Stimulated activated CD4-positive, alpha-beta T cell treated with anti-CD3 and anti-CD28 coated beads, Interleukin-4, amount 100 ng/mL, for 24 hours (primary cell): Measurements from ENCODE around the gene TNXB.
"Not testable (repeated sequence)": the region's sequence is repeated elsewhere in the genome, so short reads cannot be mapped to it uniquely, and the experiment has no call there.

Experiments
- DNase-seq: peaks from one replicate; pipeline ENCODE4 v3.0.0-alpha.2; 2020

The TNXB gene

DNA sequence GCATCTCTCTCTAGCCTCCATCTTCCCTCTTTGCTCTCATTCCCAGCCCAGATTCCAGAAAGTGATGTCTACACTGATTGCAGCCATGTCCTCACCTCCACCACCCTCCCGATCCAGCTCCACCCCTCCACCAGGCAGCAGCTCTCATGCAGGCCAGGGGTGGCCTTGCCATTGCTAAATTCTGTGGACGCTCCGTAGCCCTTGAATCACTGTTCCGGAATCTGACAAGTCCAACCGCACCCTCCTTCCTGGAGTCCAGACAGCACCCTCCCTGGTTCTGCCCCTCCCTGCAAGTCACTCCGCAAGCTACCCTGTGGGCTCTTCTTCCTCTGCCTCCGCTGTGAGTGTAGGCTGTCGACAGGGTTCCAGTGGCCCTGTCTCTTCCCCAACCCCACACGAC, 26.2 kb downstream of the TNXB start:
- no peak for DNase-seq

DNA sequence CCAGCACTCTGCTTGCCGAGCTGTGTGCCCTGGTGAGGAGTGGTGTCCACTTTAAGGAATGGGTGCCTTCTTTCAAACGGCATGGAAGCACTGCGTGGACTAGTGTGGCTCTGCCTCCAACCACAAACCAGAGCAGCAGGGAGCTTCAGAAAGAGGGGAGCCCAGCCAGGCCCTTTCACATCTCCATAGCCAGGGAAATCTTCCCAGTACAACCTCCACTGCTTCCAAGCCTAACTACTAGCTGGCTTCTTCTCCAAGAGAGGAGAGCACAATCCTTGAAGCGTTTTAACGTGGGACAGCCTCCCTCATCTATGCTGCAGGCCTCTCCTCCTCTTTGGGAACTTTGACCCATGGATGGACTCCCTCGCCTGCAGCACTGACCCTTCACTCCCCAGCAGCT, 26.7 kb downstream of the TNXB start:
- DNase-seq = no peak

GRCh38 chr6:32081168-32081990, 27.8 kb downstream of the TNXB start:
- DNase-seq = no peak

GRCh38 chr6:32079566-32080290, 29.4 kb downstream of the TNXB start:
- no peak for DNase-seq

DNA sequence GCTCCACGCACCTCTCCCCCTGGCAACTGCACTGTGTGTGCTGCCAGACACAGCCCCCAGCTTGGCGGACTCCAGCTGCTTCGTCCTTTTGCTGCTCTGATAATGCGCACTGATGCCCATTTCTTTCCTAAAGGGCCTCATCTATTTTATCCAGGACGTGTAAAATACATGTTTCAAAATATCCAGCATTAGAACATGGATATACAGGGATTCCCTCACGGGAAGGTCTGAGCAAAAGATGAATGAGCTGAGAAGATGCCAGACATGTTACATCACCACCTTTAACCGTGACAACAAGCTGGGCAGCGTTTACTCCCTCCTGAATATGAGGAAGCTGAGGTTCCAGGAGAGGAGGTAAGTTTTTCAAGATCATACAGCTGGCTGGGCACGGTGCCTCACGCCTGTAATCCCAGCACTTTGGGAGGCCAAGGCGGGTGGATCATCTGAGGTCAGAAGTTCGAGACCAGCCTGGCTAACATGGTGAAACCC, 32.8 kb downstream of the TNXB start:
- no peak for DNase-seq

- no peak for DNase-seq
Observed at GRCh38 chr6:32075781-32076180, 33.4 kb downstream of the TNXB start.

DNA sequence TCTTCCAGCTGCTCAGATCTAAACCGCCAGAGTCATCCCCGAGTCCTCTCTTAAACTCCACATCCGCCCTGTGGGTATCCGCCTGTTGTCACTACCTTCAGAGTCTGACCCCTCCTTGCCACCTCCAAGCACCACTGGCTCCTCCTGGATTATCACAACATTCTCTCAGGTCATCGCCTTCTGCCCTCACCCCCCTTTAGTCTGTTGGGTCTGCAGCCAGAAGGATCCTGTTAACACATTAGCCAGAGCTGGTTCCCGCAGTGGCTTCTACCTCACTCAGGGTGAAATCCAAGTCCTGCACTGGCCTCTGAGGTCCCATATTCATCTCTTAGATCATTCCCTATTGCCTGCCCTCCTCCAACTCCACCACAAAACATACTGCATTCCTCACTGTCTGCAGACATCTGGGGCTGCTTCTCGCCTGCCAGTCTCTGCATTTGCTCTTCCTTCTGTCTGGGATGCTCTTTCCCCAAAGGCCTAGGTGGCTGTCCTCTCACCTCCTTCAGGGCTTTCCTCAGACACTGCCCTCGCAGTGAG, 34.1 kb downstream of the TNXB start:
- DNase-seq = no peak

DNA sequence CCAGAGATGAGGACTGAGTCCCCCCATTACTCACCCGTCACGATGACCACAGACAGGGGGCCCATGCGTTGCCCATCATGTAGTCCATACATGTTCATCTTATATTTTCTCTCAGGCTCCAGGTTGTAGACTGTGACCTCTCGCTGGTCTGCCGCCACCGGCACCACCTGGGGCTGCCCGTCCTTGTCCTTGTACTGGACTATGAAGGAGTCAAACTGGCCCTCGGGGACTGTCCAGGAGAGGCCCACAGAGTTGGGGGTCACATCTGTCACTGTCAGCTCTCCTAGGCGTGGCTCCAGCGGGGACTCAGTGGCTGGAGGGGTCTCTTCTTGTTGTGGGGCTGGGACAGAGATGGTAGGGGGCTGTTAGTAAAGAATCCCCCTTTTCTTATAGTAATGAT, 35.5 kb downstream of the TNXB start:
- no peak for DNase-seq

GRCh38 chr6:32073101-32073500, 36.0 kb downstream of the TNXB start:
- DNase-seq = no peak

- no peak for DNase-seq
Observed at GRCh38 chr6:32070814-32071543, 38.2 kb downstream of the TNXB start.

DNA sequence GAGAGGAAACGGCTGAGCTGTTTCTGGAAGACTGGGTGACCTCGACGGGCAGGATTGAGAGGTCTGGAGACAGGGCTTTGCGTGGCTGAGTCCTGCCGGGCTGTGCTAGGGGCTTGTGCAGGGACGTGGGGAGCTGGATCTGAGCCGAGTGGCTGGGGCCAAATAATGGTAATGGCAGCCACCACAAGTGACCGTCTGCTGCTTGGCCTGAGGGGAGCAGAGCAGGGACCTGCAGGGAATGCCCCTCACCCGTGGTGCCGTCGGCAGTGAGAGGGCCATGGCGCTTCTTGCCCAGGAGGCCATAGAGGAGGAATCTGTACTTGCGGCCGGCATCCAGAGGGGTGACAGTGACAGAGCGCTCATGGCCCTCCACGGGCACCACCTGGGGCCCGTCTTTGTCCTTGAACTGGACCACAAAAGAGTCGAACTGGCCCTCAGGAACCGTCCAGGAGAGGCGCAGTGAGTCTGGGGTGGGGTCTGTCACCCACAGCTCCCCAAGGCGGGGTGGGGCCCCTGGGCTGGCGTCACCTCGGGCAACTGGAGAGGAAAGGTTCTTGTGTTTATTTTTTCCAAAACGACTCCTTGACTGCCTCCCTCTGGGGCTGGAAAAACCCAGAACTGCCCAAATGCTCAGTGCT, 39.1 kb downstream of the TNXB start:
- no peak for DNase-seq

DNA sequence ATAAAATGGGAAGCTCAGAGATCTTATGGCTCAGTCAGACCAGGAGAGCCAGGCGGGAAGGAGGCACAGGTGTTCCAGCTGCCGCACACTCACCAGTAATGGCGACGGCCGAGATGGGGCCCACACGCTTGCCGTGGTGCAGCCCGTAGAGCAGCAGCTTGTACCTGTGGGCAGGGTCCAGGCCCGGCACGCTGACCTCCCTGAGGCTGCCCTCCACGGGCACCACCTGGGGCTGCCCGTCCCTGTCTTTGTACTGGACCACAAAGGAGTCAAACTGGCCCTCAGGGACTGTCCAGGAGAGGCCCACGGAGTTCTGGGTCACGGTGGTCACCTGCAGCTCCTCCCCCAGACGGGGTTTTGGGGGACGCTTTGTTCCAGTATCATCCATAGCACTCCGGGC, 39.7 kb downstream of the TNXB start:
- no peak for DNase-seq

GRCh38 chr6:32068867-32069266, 40.3 kb downstream of the TNXB start:
- DNase-seq = no peak

GRCh38 chr6:32068315-32068714, 40.8 kb downstream of the TNXB start:
- DNase-seq = not testable (repeated sequence)

GRCh38 chr6:32067521-32067920, 41.6 kb downstream of the TNXB start:
- DNase-seq = not testable (repeated sequence)

- DNase-seq = no peak
Observed at GRCh38 chr6:32064706-32065105, 44.4 kb downstream of the TNXB start.

DNA sequence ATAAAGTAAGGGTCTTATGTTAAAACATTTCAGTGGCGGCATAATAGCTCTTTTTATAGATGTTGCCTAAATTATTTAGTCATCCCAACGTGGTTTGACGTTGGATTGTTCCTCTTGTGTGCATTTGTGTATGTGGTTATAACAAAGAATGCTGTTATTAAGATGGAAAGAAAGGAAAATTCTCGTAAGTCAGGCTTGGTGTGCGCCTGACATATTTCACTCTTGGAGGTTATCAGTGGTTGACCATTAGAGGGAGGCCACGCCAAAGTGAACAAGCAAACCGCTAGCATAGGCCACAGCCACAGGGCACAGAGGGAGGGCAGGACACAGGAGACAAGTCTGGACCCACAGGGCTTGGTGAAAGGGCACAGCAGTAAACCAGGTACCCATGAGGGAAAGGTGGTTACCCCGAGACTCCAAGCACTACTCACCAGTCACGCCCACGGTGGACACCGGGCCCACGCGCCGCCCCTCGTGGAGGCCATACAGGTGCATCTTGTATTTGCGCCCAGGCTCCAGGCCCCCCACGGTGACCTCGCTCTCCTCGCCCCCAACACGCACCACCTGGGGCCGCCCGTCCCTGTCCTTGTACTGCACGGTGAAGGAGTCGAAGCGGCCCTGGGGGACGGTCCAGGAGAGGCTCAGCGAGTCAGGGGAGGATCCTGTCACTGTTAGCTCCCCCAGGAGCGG, 48.0 kb downstream of the TNXB start:
- DNase-seq = no peak

DNA sequence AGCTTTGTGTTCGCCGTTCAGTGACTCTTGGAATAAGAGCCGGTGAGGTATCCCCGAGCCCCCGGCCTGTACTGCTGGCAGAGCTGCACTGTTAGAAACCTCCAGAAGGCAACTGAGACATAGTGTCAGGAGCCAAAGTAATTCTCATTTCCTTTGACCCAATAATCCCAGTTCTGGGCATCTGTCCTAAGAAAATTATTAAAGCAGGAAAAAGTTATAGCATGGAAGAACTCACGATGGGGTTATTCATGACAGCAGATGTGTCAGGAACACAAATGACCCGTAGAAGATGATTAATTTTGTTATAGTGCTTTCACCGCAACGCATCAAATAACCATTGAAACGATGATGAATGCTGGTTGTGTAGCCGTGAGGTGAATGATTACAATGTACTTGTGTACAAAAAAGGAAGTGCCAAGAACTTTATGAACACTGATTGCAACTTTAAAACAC, 50.6 kb downstream of the TNXB start:
- DNase-seq = no peak

- DNase-seq = no peak
Observed at GRCh38 chr6:32057966-32058365, 51.2 kb downstream of the TNXB start.

- no peak for DNase-seq
Observed at GRCh38 chr6:32056254-32056653, 52.9 kb downstream of the TNXB start.

- DNase-seq = not testable (repeated sequence)
Observed at GRCh38 chr6:32055756-32056155, 53.4 kb downstream of the TNXB start.

DNA sequence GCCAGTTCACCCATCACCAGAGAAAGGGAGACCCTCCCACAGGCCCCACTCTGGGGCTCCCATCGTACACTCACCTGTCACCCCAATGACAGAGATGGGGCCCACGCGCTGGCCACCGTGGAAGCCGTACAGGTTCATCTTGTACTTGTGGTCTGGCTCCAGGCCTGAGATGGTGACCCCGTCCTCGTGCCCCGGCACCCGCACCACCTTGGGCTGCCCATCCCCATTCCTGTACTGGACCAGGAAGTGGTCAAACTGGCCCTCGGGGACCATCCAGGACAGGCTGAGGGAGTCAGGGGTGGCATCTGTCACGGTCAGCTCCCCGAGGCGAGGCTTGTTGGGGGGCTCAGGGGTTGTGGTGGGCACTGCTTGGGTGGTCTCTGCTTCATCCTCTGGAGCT, 55.8 kb downstream of the TNXB start:
- not testable (repeated sequence) for DNase-seq
